HepG2 (cell line): ENCODE results near the gene STAT4. TPM values are rescaled to one million over a fixed set of nuclear protein-coding genes. Genes with fewer than 3 reads are reported as not detected.
A peak's percentile ranks its signal among the peaks of the same experiment; 100 is the strongest.

Experiments
- CBX5 ChIP-seq: sonication (generic); formaldehyde crosslinking; IDR thresholded peaks from 2 replicates; pipeline ENCODE4 v1.4.0; 2020; ENCODE audit warnings: missing genetic modification reagents, borderline replicate concordance
- ISL2 ChIP-seq: sonication (generic); formaldehyde crosslinking; IDR thresholded peaks from 2 replicates; pipeline ENCODE4 v1.5.0; 2020; ENCODE audit warnings: missing genetic modification reagents
- MAZ ChIP-seq, 2 experiments: sonication (generic) in 1 of 2; formaldehyde crosslinking in 1 of 2; IDR thresholded peaks; 2 replicates each; pipeline versions ENCODE4 v1.5.0 to v1.6.1; 2012 to 2020; ENCODE audit warnings: low read depth in 2 of 2, mild to moderate bottlenecking in 2 of 2, borderline replicate concordance in 1 of 2, improper control_type of control experiment in 1 of 2, low read length in 1 of 2, missing genetic modification reagents in 1 of 2, moderate library complexity in 1 of 2
- MEIS2 ChIP-seq: sonication (generic); formaldehyde crosslinking; IDR thresholded peaks from 2 replicates; pipeline ENCODE4 v1.9.0; 2021; ENCODE audit warnings: mild to moderate bottlenecking, missing genetic modification reagents
- MIER3 ChIP-seq: IDR thresholded peaks from 2 replicates; pipeline ENCODE4 v1.6.1; 2016; ENCODE audit warnings: missing compliant biosample characterization, borderline replicate concordance
- NR2C2 ChIP-seq: sonication (generic); formaldehyde crosslinking; IDR thresholded peaks from 2 replicates; pipeline ENCODE4 v1.4.0; 2020; ENCODE audit warnings: missing genetic modification reagents, mild to moderate bottlenecking, moderate library complexity, borderline replicate concordance
- POLR2AphosphoS5 ChIP-seq: IDR thresholded peaks from 2 replicates; pipeline ENCODE4 v1.6.1; 2012; ENCODE audit warnings: low read depth, low read length
- SIN3A ChIP-seq: IDR thresholded peaks from 2 replicates; pipeline ENCODE4 v1.6.1; 2011; ENCODE audit warnings: low read depth, mild to moderate bottlenecking, control low read depth, low read length, borderline replicate concordance
- ZC3H13 ChIP-seq: sonication (generic); formaldehyde crosslinking; IDR thresholded peaks from 2 replicates; pipeline ENCODE4 v1.8.1; 2023; ENCODE audit warnings: mild to moderate bottlenecking, missing genetic modification reagents, moderate library complexity
- ZFX ChIP-seq: sonication (generic); formaldehyde crosslinking; IDR thresholded peaks from 2 replicates; pipeline ENCODE4 v1.4.0; 2020; ENCODE audit warnings: mild to moderate bottlenecking, low read depth, missing genetic modification reagents, moderate library complexity
- ZNF451 ChIP-seq: sonication (generic); formaldehyde crosslinking; IDR thresholded peaks from 2 replicates; pipeline ENCODE4 v1.5.0; 2020; ENCODE audit warnings: mild to moderate bottlenecking, missing genetic modification reagents
- ZSCAN30 ChIP-seq: sonication (generic); formaldehyde crosslinking; IDR thresholded peaks from 2 replicates; pipeline ENCODE4 v1.5.0; 2020; ENCODE audit warnings: mild to moderate bottlenecking, missing genetic modification reagents
- polyA plus RNA-seq, 8 experiments: library from polyadenylated mRNA; depleted of rRNA in 3 of 8; stranded (reverse) in 7 of 8; unstranded in 1 of 8; fragments of >200 nt; fragmentation: Illumina TruSeq in 4 of 8; extraction: Trizol in 4 of 8; gene quantifications; 2 replicates each; pipeline versions ENCODE4 v1.2.1 to v1.2.3, GENCODE V29; 2011 to 2016; ENCODE audit warnings: low read depth in 4 of 8, missing spikeins in 1 of 8, mixed read lengths in 1 of 8; ENCODE audit not compliant: insufficient read depth in 1 of 8
- total RNA-seq, 5 experiments: library from RNA; depleted of rRNA; stranded (reverse); fragments of >200 nt; fragmentation: Illumina TruSeq; extraction: Trizol; gene quantifications; 2 replicates each; pipeline ENCODE4 v1.2.3, GENCODE V29; 2016; ENCODE audit warnings: low read depth in 1 of 5
- TF ChIP-seq, protein P1 (sequence below): sonication (generic); formaldehyde crosslinking; IDR thresholded peaks from 2 replicates; pipeline ENCODE4 v1.4.0; 2020; ENCODE audit warnings: mild to moderate bottlenecking, missing genetic modification reagents
- TF ChIP-seq, protein P2 (sequence below): sonication (generic); formaldehyde crosslinking; IDR thresholded peaks from 2 replicates; pipeline ENCODE4 v1.4.0; 2020; ENCODE audit warnings: mild to moderate bottlenecking, missing genetic modification reagents
- TF ChIP-seq, protein P3 (sequence below): sonication (generic); formaldehyde crosslinking; IDR thresholded peaks from 2 replicates; pipeline ENCODE4 v1.9.0; 2021; ENCODE audit warnings: mild to moderate bottlenecking, missing genetic modification reagents
- TF ChIP-seq, protein P4 (sequence below): sonication (generic); formaldehyde crosslinking; conservative IDR thresholded peaks from 2 replicates; pipeline ENCODE4 v1.8.0; 2022; ENCODE audit warnings: low read depth, missing genetic modification reagents

Gene STAT4
- total and polyA plus RNA-seq, 2 of the 13 experiments (the other 11 are each of a cell fraction or from before 2014, with no cell fraction given) = 0.37 TPM; not detected in 1

DNA sequence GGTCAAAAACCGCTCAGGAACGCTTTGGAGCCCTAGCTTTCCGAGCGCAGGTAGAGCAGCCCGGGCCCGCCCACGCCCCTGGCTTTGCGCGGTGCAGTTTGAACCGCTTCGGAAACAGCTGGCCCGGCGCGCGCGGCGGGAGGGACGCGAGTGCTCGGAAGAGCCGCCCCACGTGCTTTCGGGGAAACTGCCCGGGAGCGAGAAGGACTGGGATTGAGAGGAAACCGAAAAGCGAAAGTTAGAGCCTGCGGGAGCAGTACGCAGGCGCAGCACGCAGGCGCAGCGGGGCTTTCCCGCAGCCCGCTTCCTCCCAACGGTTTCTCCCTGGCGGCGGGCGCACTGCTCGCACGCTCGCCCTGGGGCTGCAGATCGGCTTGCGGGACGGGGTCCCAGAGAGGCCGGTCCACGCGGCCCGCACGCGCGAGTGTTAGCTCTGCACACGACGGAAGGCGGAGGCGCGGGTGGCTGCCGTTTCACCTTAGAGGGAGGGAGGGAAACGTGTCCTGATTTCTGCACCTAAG is 130.5 kb downstream of the STAT4 start (continued):
- TF ChIP-seq SIN3A (peak; percentile 100), NR2C2 (peak; percentile 79), ZSCAN30 (CRISPR knock-in tag) (peak; percentile 88), ZNF451 (CRISPR knock-in tag) (peak; percentile 95), ZFX (CRISPR knock-in tag) (peak; percentile 52), CBX5 (CRISPR knock-in tag) (peak; percentile 100), ISL2 (CRISPR knock-in tag) (peak; percentile 97), MIER3 (CRISPR knock-in tag) (peak; percentile 100), MAZ (IDR thresholded peaks at IDR 0.05; ENCODE audit: borderline replicate concordance, low read depth, low read length) (peak; percentile 73), MAZ (CRISPR knock-in tag; IDR thresholded peaks at IDR 0.05; ENCODE audit: low read depth) (peak; percentile 100), MEIS2 (CRISPR knock-in tag) (peak; percentile 94), ZC3H13 (CRISPR knock-in tag) (peak; percentile 98), POLR2AphosphoS5 (peak; percentile 97)
- TF ChIP-seq, protein P1, sequence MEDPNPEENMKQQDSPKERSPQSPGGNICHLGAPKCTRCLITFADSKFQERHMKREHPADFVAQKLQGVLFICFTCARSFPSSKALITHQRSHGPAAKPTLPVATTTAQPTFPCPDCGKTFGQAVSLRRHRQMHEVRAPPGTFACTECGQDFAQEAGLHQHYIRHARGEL = peak; percentile 95
- TF ChIP-seq, protein P2, sequence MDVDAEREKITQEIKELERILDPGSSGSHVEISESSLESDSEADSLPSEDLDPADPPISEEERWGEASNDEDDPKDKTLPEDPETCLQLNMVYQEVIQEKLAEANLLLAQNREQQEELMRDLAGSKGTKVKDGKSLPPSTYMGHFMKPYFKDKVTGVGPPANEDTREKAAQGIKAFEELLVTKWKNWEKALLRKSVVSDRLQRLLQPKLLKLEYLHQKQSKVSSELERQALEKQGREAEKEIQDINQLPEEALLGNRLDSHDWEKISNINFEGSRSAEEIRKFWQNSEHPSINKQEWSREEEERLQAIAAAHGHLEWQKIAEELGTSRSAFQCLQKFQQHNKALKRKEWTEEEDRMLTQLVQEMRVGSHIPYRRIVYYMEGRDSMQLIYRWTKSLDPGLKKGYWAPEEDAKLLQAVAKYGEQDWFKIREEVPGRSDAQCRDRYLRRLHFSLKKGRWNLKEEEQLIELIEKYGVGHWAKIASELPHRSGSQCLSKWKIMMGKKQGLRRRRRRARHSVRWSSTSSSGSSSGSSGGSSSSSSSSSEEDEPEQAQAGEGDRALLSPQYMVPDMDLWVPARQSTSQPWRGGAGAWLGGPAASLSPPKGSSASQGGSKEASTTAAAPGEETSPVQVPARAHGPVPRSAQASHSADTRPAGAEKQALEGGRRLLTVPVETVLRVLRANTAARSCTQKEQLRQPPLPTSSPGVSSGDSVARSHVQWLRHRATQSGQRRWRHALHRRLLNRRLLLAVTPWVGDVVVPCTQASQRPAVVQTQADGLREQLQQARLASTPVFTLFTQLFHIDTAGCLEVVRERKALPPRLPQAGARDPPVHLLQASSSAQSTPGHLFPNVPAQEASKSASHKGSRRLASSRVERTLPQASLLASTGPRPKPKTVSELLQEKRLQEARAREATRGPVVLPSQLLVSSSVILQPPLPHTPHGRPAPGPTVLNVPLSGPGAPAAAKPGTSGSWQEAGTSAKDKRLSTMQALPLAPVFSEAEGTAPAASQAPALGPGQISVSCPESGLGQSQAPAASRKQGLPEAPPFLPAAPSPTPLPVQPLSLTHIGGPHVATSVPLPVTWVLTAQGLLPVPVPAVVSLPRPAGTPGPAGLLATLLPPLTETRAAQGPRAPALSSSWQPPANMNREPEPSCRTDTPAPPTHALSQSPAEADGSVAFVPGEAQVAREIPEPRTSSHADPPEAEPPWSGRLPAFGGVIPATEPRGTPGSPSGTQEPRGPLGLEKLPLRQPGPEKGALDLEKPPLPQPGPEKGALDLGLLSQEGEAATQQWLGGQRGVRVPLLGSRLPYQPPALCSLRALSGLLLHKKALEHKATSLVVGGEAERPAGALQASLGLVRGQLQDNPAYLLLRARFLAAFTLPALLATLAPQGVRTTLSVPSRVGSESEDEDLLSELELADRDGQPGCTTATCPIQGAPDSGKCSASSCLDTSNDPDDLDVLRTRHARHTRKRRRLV (CRISPR knock-in tag) = peak; percentile 94
- TF ChIP-seq, protein P3, sequence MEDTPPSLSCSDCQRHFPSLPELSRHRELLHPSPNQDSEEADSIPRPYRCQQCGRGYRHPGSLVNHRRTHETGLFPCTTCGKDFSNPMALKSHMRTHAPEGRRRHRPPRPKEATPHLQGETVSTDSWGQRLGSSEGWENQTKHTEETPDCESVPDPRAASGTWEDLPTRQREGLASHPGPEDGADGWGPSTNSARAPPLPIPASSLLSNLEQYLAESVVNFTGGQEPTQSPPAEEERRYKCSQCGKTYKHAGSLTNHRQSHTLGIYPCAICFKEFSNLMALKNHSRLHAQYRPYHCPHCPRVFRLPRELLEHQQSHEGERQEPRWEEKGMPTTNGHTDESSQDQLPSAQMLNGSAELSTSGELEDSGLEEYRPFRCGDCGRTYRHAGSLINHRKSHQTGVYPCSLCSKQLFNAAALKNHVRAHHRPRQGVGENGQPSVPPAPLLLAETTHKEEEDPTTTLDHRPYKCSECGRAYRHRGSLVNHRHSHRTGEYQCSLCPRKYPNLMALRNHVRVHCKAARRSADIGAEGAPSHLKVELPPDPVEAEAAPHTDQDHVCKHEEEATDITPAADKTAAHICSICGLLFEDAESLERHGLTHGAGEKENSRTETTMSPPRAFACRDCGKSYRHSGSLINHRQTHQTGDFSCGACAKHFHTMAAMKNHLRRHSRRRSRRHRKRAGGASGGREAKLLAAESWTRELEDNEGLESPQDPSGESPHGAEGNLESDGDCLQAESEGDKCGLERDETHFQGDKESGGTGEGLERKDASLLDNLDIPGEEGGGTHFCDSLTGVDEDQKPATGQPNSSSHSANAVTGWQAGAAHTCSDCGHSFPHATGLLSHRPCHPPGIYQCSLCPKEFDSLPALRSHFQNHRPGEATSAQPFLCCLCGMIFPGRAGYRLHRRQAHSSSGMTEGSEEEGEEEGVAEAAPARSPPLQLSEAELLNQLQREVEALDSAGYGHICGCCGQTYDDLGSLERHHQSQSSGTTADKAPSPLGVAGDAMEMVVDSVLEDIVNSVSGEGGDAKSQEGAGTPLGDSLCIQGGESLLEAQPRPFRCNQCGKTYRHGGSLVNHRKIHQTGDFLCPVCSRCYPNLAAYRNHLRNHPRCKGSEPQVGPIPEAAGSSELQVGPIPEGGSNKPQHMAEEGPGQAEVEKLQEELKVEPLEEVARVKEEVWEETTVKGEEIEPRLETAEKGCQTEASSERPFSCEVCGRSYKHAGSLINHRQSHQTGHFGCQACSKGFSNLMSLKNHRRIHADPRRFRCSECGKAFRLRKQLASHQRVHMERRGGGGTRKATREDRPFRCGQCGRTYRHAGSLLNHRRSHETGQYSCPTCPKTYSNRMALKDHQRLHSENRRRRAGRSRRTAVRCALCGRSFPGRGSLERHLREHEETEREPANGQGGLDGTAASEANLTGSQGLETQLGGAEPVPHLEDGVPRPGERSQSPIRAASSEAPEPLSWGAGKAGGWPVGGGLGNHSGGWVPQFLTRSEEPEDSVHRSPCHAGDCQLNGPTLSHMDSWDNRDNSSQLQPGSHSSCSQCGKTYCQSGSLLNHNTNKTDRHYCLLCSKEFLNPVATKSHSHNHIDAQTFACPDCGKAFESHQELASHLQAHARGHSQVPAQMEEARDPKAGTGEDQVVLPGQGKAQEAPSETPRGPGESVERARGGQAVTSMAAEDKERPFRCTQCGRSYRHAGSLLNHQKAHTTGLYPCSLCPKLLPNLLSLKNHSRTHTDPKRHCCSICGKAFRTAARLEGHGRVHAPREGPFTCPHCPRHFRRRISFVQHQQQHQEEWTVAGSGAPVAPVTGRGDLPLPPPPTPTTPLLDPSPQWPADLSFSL (CRISPR knock-in tag) = peak; percentile 54; the same call in 1 of the 2 replicates
- TF ChIP-seq, protein P4, sequence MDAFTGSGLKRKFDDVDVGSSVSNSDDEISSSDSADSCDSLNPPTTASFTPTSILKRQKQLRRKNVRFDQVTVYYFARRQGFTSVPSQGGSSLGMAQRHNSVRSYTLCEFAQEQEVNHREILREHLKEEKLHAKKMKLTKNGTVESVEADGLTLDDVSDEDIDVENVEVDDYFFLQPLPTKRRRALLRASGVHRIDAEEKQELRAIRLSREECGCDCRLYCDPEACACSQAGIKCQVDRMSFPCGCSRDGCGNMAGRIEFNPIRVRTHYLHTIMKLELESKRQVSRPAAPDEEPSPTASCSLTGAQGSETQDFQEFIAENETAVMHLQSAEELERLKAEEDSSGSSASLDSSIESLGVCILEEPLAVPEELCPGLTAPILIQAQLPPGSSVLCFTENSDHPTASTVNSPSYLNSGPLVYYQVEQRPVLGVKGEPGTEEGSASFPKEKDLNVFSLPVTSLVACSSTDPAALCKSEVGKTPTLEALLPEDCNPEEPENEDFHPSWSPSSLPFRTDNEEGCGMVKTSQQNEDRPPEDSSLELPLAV (CRISPR knock-in tag) = peak; percentile 98
